Measurements from ENCODE around the gene MAPKAPK5.
"Not testable (repeated sequence)": the region's sequence is repeated elsewhere in the genome, so short reads cannot be mapped to it uniquely, and the experiment has no call there.

MAPKAPK5 gene

DNA sequence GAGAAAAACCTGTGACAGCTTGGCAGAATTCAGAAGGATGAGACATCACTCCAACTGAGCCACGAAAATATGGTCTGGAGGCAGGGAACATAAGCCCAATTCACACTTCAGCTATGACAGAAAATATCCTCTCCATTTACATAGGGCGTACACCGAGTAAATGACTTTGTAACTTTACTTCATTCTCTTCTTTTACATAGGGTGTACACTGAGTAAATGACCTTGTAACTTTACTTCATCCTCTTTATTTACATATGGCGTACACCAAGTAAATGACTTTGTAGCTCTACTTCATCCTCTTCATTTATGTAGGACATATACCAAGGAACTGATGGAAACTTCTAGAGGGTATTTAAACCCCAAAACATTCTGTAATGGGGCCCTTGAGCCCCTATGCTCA lies 14.1 kb upstream of the MAPKAPK5 start:
- Histone ChIP-seq H2BK5ac (ENCODE audit: low read depth, low read length, poor library complexity, severe bottlenecking) (no peak overlapping the region), H4K91ac (ENCODE audit: low read length) (no peak overlapping the region), H3K9ac (ENCODE audit: low read length) (no peak overlapping the region), H2BK120ac (ENCODE audit: low read depth, low read length) (no peak overlapping the region), H3K36me3 (ENCODE audit: control insufficient read depth in 1 of 2, insufficient read depth in 2 of 2, low read depth in 1 of 2, low read length in 2 of 2) (no peaks in the 10 kb centered on the region), H3K79me1 (replicated peaks; ENCODE audit: low read length, poor library complexity, severe bottlenecking) (no peaks in the 10 kb centered on the region), H3K4me2 (ENCODE audit: low read length, poor library complexity, severe bottlenecking) (no peak overlapping the region), H3K4me1 (ENCODE audit: control insufficient read depth, insufficient read depth, low read depth, low read length) (no peaks in the 10 kb centered on the region), H3K27me3 (ENCODE audit: control insufficient read depth in 1 of 2, insufficient read depth in 1 of 2, low read length in 2 of 2) (peaks cover 12 to 15% of the 10 kb centered on the region in 2 experiments), H3K27ac (ENCODE audit: low read length, poor library complexity, severe bottlenecking) (no peak overlapping the region), H3K14ac (ENCODE audit: low read length in 2 of 2) (no peak overlapping the region), H2BK12ac (ENCODE audit: low read length in 2 of 2) (no peak overlapping the region), H3K4ac (ENCODE audit: low read depth in 1 of 2, low read length in 2 of 2) (no peak overlapping the region), H3K4me3 (ENCODE audit: insufficient read depth in 1 of 2, low read depth in 1 of 2, low read length in 2 of 2) (no peak overlapping the region), H2BK15ac (ENCODE audit: low read depth, poor library complexity, severe bottlenecking) (no peak overlapping the region), H4K8ac (ENCODE audit: low read length) (no peak overlapping the region), H3K23ac (ENCODE audit: low read length in 2 of 2) (no peak overlapping the region), H2AFZ (ENCODE audit: low read depth, low read length) (no peak overlapping the region), H3K18ac (ENCODE audit: low read depth in 1 of 2, low read length in 2 of 2) (no peak overlapping the region), H2AK5ac (ENCODE audit: low read length, severe bottlenecking) (no peak overlapping the region), H3K9me3 (ENCODE audit: control insufficient read depth, low read length) (no peaks in the 10 kb centered on the region)
- WGBS: 92% methylated on average over 4 of the region's 4 CpGs
- DNase-seq: no peak

DNA sequence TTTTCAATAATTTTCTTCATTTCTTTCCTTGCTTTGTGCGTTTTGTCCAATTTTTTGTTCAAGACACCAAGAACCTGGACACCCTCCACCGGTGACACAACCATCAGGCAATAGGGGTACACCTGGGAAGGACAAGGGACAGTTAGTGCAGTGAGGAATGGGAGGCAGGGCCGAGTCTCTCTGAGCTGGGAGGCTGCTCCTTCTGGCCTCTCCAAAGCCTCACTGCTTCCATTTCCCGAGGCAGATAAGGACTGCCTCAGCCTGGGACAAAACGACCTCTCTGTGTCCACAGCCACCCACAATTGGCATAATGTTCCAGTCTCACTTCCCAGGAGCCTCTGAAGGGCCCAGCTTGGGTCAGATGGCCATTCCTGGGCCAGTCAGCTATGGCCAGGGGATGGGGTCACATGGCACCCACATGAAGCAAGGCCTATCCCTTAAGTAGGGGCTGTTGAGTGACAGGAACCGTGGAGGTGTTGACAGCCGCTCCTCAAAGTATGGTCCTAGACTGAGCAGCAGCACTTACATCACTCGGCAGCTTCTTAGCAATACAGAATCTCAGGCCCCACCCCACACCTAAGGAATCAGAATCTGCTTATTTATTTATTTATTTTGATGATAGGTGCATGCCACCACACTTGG lies 13.6 kb upstream of the MAPKAPK5 start:
- no peak overlapping the region for H4K91ac ChIP-seq (ENCODE audit: low read length)
- no peak overlapping the region for H2BK5ac ChIP-seq (ENCODE audit: low read depth, low read length, poor library complexity, severe bottlenecking)
- peaks cover 8 to 11% of the 10 kb centered on the region in 2 experiments for H3K27me3 ChIP-seq (ENCODE audit: control insufficient read depth in 1 of 2, insufficient read depth in 1 of 2, low read length in 2 of 2)
- H3K27ac ChIP-seq (ENCODE audit: low read length, poor library complexity, severe bottlenecking): no peak overlapping the region
- no peak for DNase-seq
- no peak overlapping the region for H3K4me2 ChIP-seq (ENCODE audit: low read length, poor library complexity, severe bottlenecking)
- no peak overlapping the region for H2BK120ac ChIP-seq (ENCODE audit: low read depth, low read length)
- H3K4me3 ChIP-seq (ENCODE audit: insufficient read depth in 1 of 2, low read depth in 1 of 2, low read length in 2 of 2): no peak overlapping the region
- WGBS: 74% methylated on average over 7 of the region's 8 CpGs
- H4K8ac ChIP-seq (ENCODE audit: low read length): no peak overlapping the region
- no peak overlapping the region for H2AFZ ChIP-seq (ENCODE audit: low read depth, low read length)
- no peaks in the 10 kb centered on the region for H3K4me1 ChIP-seq (ENCODE audit: control insufficient read depth, insufficient read depth, low read depth, low read length)
- no peak overlapping the region for H2BK12ac ChIP-seq (ENCODE audit: low read length in 2 of 2)
- no peaks in the 10 kb centered on the region for H3K79me1 ChIP-seq (replicated peaks; ENCODE audit: low read length, poor library complexity, severe bottlenecking)
- no peak overlapping the region for H3K23ac ChIP-seq (ENCODE audit: low read length in 2 of 2)
- no peak overlapping the region for H3K9ac ChIP-seq (ENCODE audit: low read length)
- H3K36me3 ChIP-seq (ENCODE audit: control insufficient read depth in 1 of 2, insufficient read depth in 2 of 2, low read depth in 1 of 2, low read length in 2 of 2): no peaks in the 10 kb centered on the region
- no peak overlapping the region for H2BK15ac ChIP-seq (ENCODE audit: low read depth, poor library complexity, severe bottlenecking)
- H3K18ac ChIP-seq (ENCODE audit: low read depth in 1 of 2, low read length in 2 of 2): no peak overlapping the region
- H3K9me3 ChIP-seq (ENCODE audit: control insufficient read depth, low read length): no peaks in the 10 kb centered on the region
- no peak overlapping the region for H3K4ac ChIP-seq (ENCODE audit: low read depth in 1 of 2, low read length in 2 of 2)
- no peak overlapping the region for H3K14ac ChIP-seq (ENCODE audit: low read length in 2 of 2)
- no peak overlapping the region for H2AK5ac ChIP-seq (ENCODE audit: low read length, severe bottlenecking)

GRCh38 chr12:111829635-111830034 lies 12.4 kb upstream of the MAPKAPK5 start:
- H4K91ac ChIP-seq (ENCODE audit: low read length); H3K27me3 ChIP-seq (ENCODE audit: control insufficient read depth in 1 of 2, insufficient read depth in 1 of 2, low read length in 2 of 2); H2AK5ac ChIP-seq (ENCODE audit: low read length, severe bottlenecking); H3K14ac ChIP-seq (ENCODE audit: low read length in 2 of 2); H2AFZ ChIP-seq (ENCODE audit: low read depth, low read length); H3K4me2 ChIP-seq (ENCODE audit: low read length, poor library complexity, severe bottlenecking); H3K18ac ChIP-seq (ENCODE audit: low read depth in 1 of 2, low read length in 2 of 2); H3K23ac ChIP-seq (ENCODE audit: low read length in 2 of 2); H3K9me3 ChIP-seq (ENCODE audit: control insufficient read depth, low read length); H4K8ac ChIP-seq (ENCODE audit: low read length); H2BK15ac ChIP-seq (ENCODE audit: low read depth, poor library complexity, severe bottlenecking); DNase-seq; H2BK120ac ChIP-seq (ENCODE audit: low read depth, low read length); H3K27ac ChIP-seq (ENCODE audit: low read length, poor library complexity, severe bottlenecking); H3K36me3 ChIP-seq (ENCODE audit: control insufficient read depth in 1 of 2, insufficient read depth in 2 of 2, low read depth in 1 of 2, low read length in 2 of 2); H2BK5ac ChIP-seq (ENCODE audit: low read depth, low read length, poor library complexity, severe bottlenecking); H3K4me3 ChIP-seq (ENCODE audit: insufficient read depth in 1 of 2, low read depth in 1 of 2, low read length in 2 of 2); H2BK12ac ChIP-seq (ENCODE audit: low read length in 2 of 2); H3K4me1 ChIP-seq (ENCODE audit: control insufficient read depth, insufficient read depth, low read depth, low read length); H3K4ac ChIP-seq (ENCODE audit: low read depth in 1 of 2, low read length in 2 of 2); H3K79me1 ChIP-seq (replicated peaks; ENCODE audit: low read length, poor library complexity, severe bottlenecking); H3K9ac ChIP-seq (ENCODE audit: low read length): not testable (repeated sequence)
- 100% methylated on average over 1 of the region's 3 CpGs for WGBS

DNA sequence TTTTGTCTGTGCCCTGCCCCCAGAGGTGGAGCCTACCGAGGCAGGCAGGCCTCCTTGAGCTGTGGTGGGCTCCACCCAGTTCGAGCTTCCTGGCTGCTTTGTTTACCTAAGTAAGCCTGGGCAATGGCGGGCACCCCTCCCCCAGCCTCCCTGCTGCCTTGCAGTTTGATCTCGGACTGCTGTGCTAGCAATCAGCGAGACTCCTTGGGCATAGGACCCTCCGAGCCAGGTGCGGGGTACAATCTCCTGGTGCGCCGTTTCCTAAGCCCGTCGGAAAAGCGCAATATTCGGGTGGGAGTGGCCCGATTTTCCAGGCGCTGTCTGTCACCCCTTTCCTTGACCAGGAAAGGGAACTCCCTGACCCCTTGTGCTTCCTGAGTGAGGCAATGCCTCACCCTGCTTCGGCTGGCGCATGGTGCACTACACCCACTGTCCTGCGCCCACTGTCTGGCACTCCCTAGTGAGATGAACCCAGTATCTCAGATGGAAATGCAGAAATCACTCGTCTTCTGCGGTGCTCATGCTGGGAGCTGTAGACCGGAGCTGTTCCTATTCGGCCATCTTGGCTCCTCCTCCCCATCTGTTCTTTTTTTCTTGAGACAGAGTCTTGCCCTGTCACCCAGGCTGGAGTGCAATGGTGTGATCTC lies 7.2 kb upstream of the MAPKAPK5 start:
- H3K4me2 ChIP-seq (ENCODE audit: low read length, poor library complexity, severe bottlenecking); H4K91ac ChIP-seq (ENCODE audit: low read length); H3K4me1 ChIP-seq (ENCODE audit: control insufficient read depth, insufficient read depth, low read depth, low read length); H2BK5ac ChIP-seq (ENCODE audit: low read depth, low read length, poor library complexity, severe bottlenecking); H3K27me3 ChIP-seq (ENCODE audit: control insufficient read depth in 1 of 2, insufficient read depth in 1 of 2, low read length in 2 of 2); H2BK15ac ChIP-seq (ENCODE audit: low read depth, poor library complexity, severe bottlenecking); H3K4me3 ChIP-seq (ENCODE audit: insufficient read depth in 1 of 2, low read depth in 1 of 2, low read length in 2 of 2); H3K4ac ChIP-seq (ENCODE audit: low read depth in 1 of 2, low read length in 2 of 2); H3K27ac ChIP-seq (ENCODE audit: low read length, poor library complexity, severe bottlenecking); H3K18ac ChIP-seq (ENCODE audit: low read depth in 1 of 2, low read length in 2 of 2); H2BK120ac ChIP-seq (ENCODE audit: low read depth, low read length); H2BK12ac ChIP-seq (ENCODE audit: low read length in 2 of 2); H3K9me3 ChIP-seq (ENCODE audit: control insufficient read depth, low read length); H3K9ac ChIP-seq (ENCODE audit: low read length); H2AFZ ChIP-seq (ENCODE audit: low read depth, low read length); DNase-seq; H3K79me1 ChIP-seq (replicated peaks; ENCODE audit: low read length, poor library complexity, severe bottlenecking); H3K14ac ChIP-seq (ENCODE audit: low read length in 2 of 2); H2AK5ac ChIP-seq (ENCODE audit: low read length, severe bottlenecking); H3K36me3 ChIP-seq (ENCODE audit: control insufficient read depth in 1 of 2, insufficient read depth in 2 of 2, low read depth in 1 of 2, low read length in 2 of 2); H3K23ac ChIP-seq (ENCODE audit: low read length in 2 of 2): not testable (repeated sequence)
- peak overlapping the region; percentile 82 for H4K8ac ChIP-seq (ENCODE audit: low read length)
- WGBS: 69% methylated on average over 22 of the region's 22 CpGs

All from mesenchymal stem cell (in vitro differentiated cells and primary cell).